GM23248 (cell line): ENCODE results near the gene TLK2.
"Not testable (repeated sequence)": the region's sequence is repeated elsewhere in the genome, so short reads cannot be mapped to it uniquely, and the experiment has no call there.

Source experiments
- EZH2 ChIP-seq: fragments of 200-600 bp; sonication (generic); IDR thresholded peaks from 2 replicates; pipeline ENCODE4 v1.6.1; 2018; ENCODE audit warnings: antibody characterized with exemption, mild to moderate bottlenecking; ENCODE audit not compliant: insufficient read depth, poor library complexity, severe bottlenecking
- EZH2phosphoT487 ChIP-seq: fragments of 200-600 bp; sonication (generic); IDR thresholded peaks from 2 replicates; pipeline ENCODE4 v1.6.1; 2018; ENCODE audit warnings: antibody characterized with exemption, moderate library complexity, mild to moderate bottlenecking, low read depth; ENCODE audit not compliant: insufficient read depth

GRCh38 chr17:62521295-62521694 lies 42.7 kb downstream of the TLK2 start:
- TF ChIP-seq EZH2phosphoT487, EZH2: not testable (repeated sequence)
